NCI-H748 (cell line): Measurements from ENCODE around the gene SPATA12.
"Not testable (repeated sequence)": the region's sequence is repeated elsewhere in the genome, so short reads cannot be mapped to it uniquely, and the experiment has no call there.

Experiments used
- DNase-seq: peaks from one replicate; lab custom pipeline; 2025; ENCODE audit not compliant: unreplicated experiment; lab: John Stamatoyannopoulos, UW

Gene SPATA12

GRCh38 chr3:57081173-57081572, 20.7 kb downstream of the SPATA12 start:
- no peak for DNase-seq

GRCh38 chr3:57082481-57082880, 22.0 kb downstream of the SPATA12 start:
- DNase-seq: no peak

- DNase-seq: not testable (repeated sequence)
Measured at GRCh38 chr3:57083266-57083995, 23.0 kb downstream of the SPATA12 start.

GRCh38 chr3:57085211-57085610, 24.7 kb downstream of the SPATA12 start:
- DNase-seq: no peak

GRCh38 chr3:57086201-57086600, 25.7 kb downstream of the SPATA12 start:
- DNase-seq: no peak

- no peak for DNase-seq
Measured at GRCh38 chr3:57087361-57088092, 27.1 kb downstream of the SPATA12 start.

- no peak for DNase-seq
Measured at GRCh38 chr3:57088503-57088902, 28.0 kb downstream of the SPATA12 start.

- DNase-seq: no peak
Measured at GRCh38 chr3:57089043-57089442, 28.6 kb downstream of the SPATA12 start.

GRCh38 chr3:57091521-57092273, 31.2 kb downstream of the SPATA12 start:
- DNase-seq: no peak

- no peak for DNase-seq
Measured at GRCh38 chr3:57093489-57093888, 33.0 kb downstream of the SPATA12 start.

GRCh38 chr3:57093971-57094535, 33.6 kb downstream of the SPATA12 start:
- DNase-seq: no peak

- no peak for DNase-seq
Measured at GRCh38 chr3:57094575-57094974, 34.1 kb downstream of the SPATA12 start.

- DNase-seq: no peak
Measured at GRCh38 chr3:57095363-57095762, 34.9 kb downstream of the SPATA12 start.

GRCh38 chr3:57097536-57097935, 37.1 kb downstream of the SPATA12 start:
- no peak for DNase-seq

GRCh38 chr3:57098418-57099310, 38.2 kb downstream of the SPATA12 start:
- no peak for DNase-seq

GRCh38 chr3:57100046-57100695, 39.7 kb downstream of the SPATA12 start:
- DNase-seq: peak; percentile 49

- no peak for DNase-seq
Measured at GRCh38 chr3:57105585-57105984, 45.1 kb downstream of the SPATA12 start.

- DNase-seq: no peak
Measured at GRCh38 chr3:57108684-57109083, 48.2 kb downstream of the SPATA12 start.

- DNase-seq: no peak
Measured at GRCh38 chr3:57109437-57110199, 49.2 kb downstream of the SPATA12 start.
